ENCODE results near the gene USP17L17. TPM values are rescaled to one million over a fixed set of nuclear protein-coding genes. Genes with fewer than 3 reads are reported as not detected.
A peak's percentile ranks its signal among the peaks of the same experiment; 100 is the strongest.
"Not testable (repeated sequence)": the region's sequence is repeated elsewhere in the genome, so short reads cannot be mapped to it uniquely, and the experiment has no call there.

USP17L17 gene
- not detected for total RNA-seq

GRCh38 chr4:9243579-9243978 lies at the start of gene USP17L17:
Gene USP17L17, plus strand, starts transcription at chr4:9243879. Its CDS starts 0 bp downstream, at chr4:9243879.
- H3K9me3 ChIP-seq; H3K27me3 ChIP-seq; H3K4me1 ChIP-seq; DNase-seq; in situ Hi-C loops (cut with MboI; ENCODE audit: low pct_ligation_motif_present in 1 of 4, low pct_unique_long_range_greater_than_20kb in 1 of 4, low sequenced_read_pairs in 3 of 4); intact Hi-C loops (cut with DNase I; ENCODE audit: low total_unique reads); H3K27ac ChIP-seq; H3K36me3 ChIP-seq; H3K4me3 ChIP-seq: not testable (repeated sequence)
- WGBS, 2 donors (ENCODE audit: low coverage in 1 of 2), result 97 to 98% methylated on average over 5 to 10 of the region's 14 CpGs

GRCh38 chr4:9210357-9210756 lies 33.3 kb upstream of the USP17L17 start, which contains the start of gene USP17L10:
Gene USP17L10, plus strand, starts transcription at chr4:9210657. Its CDS starts 0 bp downstream, at chr4:9210657.
- H3K9me3 ChIP-seq; H3K27ac ChIP-seq; DNase-seq; H3K4me3 ChIP-seq; H3K27me3 ChIP-seq; H3K4me1 ChIP-seq; H3K36me3 ChIP-seq; in situ Hi-C loops (cut with MboI; ENCODE audit: low pct_ligation_motif_present in 1 of 4, low pct_unique_long_range_greater_than_20kb in 1 of 4, low sequenced_read_pairs in 3 of 4); intact Hi-C loops (cut with DNase I; ENCODE audit: low total_unique reads): not testable (repeated sequence)
- WGBS, 2 donors (ENCODE audit: low coverage in 1 of 2), result 92% methylated on average over 4 of the region's 13 CpGs; no CpG with 5 or more reads in 1 of the 2 donors

GRCh38 chr4:9214701-9215100 lies 29.0 kb upstream of the USP17L17 start:
- H3K4me3 ChIP-seq; H3K36me3 ChIP-seq; DNase-seq; H3K27me3 ChIP-seq; H3K9me3 ChIP-seq; H3K27ac ChIP-seq; intact Hi-C loops (cut with DNase I; ENCODE audit: low total_unique reads); H3K4me1 ChIP-seq; in situ Hi-C loops (cut with MboI; ENCODE audit: low pct_ligation_motif_present in 1 of 4, low pct_unique_long_range_greater_than_20kb in 1 of 4, low sequenced_read_pairs in 3 of 4): not testable (repeated sequence)
- WGBS, 2 donors (ENCODE audit: low coverage in 1 of 2), result 77 to 81% methylated on average over 6 to 11 of the region's 14 CpGs

- H3K27me3 ChIP-seq; DNase-seq; H3K36me3 ChIP-seq; H3K27ac ChIP-seq; H3K4me3 ChIP-seq; intact Hi-C loops (cut with DNase I; ENCODE audit: low total_unique reads); in situ Hi-C loops (cut with MboI; ENCODE audit: low pct_ligation_motif_present in 1 of 4, low pct_unique_long_range_greater_than_20kb in 1 of 4, low sequenced_read_pairs in 3 of 4); H3K4me1 ChIP-seq; H3K9me3 ChIP-seq: not testable (repeated sequence)
- WGBS, 2 donors (ENCODE audit: low coverage in 1 of 2), result no CpG with 5 or more reads among the region's 14 CpGs
Measured at GRCh38 chr4:9215105-9215504, 28.6 kb upstream of the USP17L17 start, which contains the start of gene USP17L11. Gene USP17L11, plus strand, starts transcription at chr4:9215405. Its CDS starts 0 bp downstream, at chr4:9215405.

GRCh38 chr4:9219852-9220251 lies 23.8 kb upstream of the USP17L17 start, which contains the start of gene USP17L12:
Gene USP17L12, plus strand, starts transcription at chr4:9220152. Its CDS starts 0 bp downstream, at chr4:9220152.
- DNase-seq; intact Hi-C loops (cut with DNase I; ENCODE audit: low total_unique reads); H3K36me3 ChIP-seq; H3K4me3 ChIP-seq; H3K9me3 ChIP-seq; H3K27me3 ChIP-seq; H3K27ac ChIP-seq; in situ Hi-C loops (cut with MboI; ENCODE audit: low pct_ligation_motif_present in 1 of 4, low pct_unique_long_range_greater_than_20kb in 1 of 4, low sequenced_read_pairs in 3 of 4); H3K4me1 ChIP-seq: not testable (repeated sequence)
- WGBS, 2 donors (ENCODE audit: low coverage in 1 of 2), result no CpG with 5 or more reads among the region's 13 CpGs

DNA sequence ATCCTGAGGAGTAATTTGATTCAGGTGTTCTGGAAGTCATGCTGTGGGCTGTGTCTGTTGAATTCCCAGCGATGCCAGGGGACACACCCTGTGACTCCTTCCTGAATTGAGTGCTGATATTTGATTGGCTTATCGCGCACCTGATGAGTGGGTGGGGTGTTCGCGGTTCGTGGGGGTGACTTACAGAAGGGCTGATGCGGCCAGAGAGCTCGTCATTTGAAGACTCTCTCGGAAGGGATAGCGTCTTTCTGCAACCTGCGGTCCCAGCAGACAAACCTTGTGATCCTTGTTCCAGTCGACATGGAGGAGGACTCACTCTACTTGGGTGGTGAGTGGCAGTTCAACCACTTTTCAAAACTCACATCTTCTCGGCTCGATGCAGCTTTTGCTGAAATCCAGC lies 19.1 kb upstream of the USP17L17 start, which contains the start of gene USP17L13:
Gene USP17L13, plus strand, starts transcription at position 301 of the 400 bp plus-strand sequence. Its CDS starts 0 bp downstream, at position 301.
- H3K27ac ChIP-seq; DNase-seq; H3K36me3 ChIP-seq; H3K9me3 ChIP-seq; H3K27me3 ChIP-seq; in situ Hi-C loops (cut with MboI; ENCODE audit: low pct_ligation_motif_present in 1 of 4, low pct_unique_long_range_greater_than_20kb in 1 of 4, low sequenced_read_pairs in 3 of 4); H3K4me1 ChIP-seq; H3K4me3 ChIP-seq; intact Hi-C loops (cut with DNase I; ENCODE audit: low total_unique reads): not testable (repeated sequence)
- no CpG with 5 or more reads among the region's 14 CpGs for WGBS, 2 donors (ENCODE audit: low coverage in 1 of 2)

DNA sequence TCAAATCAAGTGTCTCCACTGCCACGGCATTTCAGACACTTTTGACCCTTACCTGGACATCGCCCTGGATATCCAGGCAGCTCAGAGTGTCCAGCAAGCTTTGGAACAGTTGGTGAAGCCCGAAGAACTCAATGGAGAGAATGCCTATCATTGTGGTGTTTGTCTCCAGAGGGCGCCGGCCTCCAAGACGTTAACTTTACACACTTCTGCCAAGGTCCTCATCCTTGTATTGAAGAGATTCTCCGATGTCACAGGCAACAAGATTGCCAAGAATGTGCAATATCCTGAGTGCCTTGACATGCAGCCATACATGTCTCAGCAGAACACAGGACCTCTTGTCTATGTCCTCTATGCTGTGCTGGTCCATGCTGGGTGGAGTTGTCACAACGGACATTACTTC lies 13.4 kb upstream of the USP17L17 start:
- H3K27ac ChIP-seq; in situ Hi-C loops (cut with MboI; ENCODE audit: low pct_ligation_motif_present in 1 of 4, low pct_unique_long_range_greater_than_20kb in 1 of 4, low sequenced_read_pairs in 3 of 4); intact Hi-C loops (cut with DNase I; ENCODE audit: low total_unique reads); H3K4me1 ChIP-seq; H3K9me3 ChIP-seq; H3K36me3 ChIP-seq; H3K27me3 ChIP-seq; H3K4me3 ChIP-seq: not testable (repeated sequence)
- WGBS, 2 donors (ENCODE audit: low coverage in 1 of 2), result 94% methylated on average over 5 of the region's 8 CpGs; no CpG with 5 or more reads in 1 of the 2 donors
- peak; percentile 7 for DNase-seq

- H3K9me3 ChIP-seq; H3K4me3 ChIP-seq; intact Hi-C loops (cut with DNase I; ENCODE audit: low total_unique reads); H3K36me3 ChIP-seq; in situ Hi-C loops (cut with MboI; ENCODE audit: low pct_ligation_motif_present in 1 of 4, low pct_unique_long_range_greater_than_20kb in 1 of 4, low sequenced_read_pairs in 3 of 4); H3K27ac ChIP-seq; H3K27me3 ChIP-seq; H3K4me1 ChIP-seq; DNase-seq: not testable (repeated sequence)
- WGBS, 2 donors (ENCODE audit: low coverage in 1 of 2), result no CpG with 5 or more reads among the region's 15 CpGs
Measured at GRCh38 chr4:9234085-9234484, 9.6 kb upstream of the USP17L17 start, which contains the start of gene USP17L15. Gene USP17L15, plus strand, starts transcription at chr4:9234385. Its CDS starts 0 bp downstream, at chr4:9234385.

DNA sequence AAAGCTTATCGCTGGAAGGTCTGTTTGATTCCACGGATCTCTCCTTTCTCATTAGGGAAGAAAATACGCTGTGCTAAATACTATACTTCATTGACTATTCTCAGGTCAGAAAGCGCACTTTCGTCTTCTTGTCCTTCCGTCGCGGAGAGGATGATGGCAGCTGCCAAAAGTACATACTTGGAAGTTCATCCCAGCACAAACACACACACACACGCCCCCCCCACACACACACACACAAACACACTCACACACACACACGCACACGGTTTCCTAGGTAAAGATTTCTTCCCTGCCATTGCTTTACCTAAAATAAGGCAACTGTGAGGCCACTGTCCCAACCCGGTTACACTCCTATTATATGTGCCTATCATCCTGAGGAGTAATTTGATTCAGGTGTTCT lies 5.2 kb upstream of the USP17L17 start:
- H3K36me3 ChIP-seq; intact Hi-C loops (cut with DNase I; ENCODE audit: low total_unique reads); in situ Hi-C loops (cut with MboI; ENCODE audit: low pct_ligation_motif_present in 1 of 4, low pct_unique_long_range_greater_than_20kb in 1 of 4, low sequenced_read_pairs in 3 of 4); H3K9me3 ChIP-seq; H3K4me1 ChIP-seq; H3K4me3 ChIP-seq; H3K27me3 ChIP-seq; H3K27ac ChIP-seq; DNase-seq: not testable (repeated sequence)
- 100% methylated on average over 2 of the region's 12 CpGs; no CpG with 5 or more reads in 1 of the 2 donors for WGBS, 2 donors (ENCODE audit: low coverage in 1 of 2)

GRCh38 chr4:9247953-9248680 lies 4.4 kb downstream of the USP17L17 start, which contains the start of gene USP17L18:
Gene USP17L18, plus strand, starts transcription at chr4:9248630. Its CDS starts 0 bp downstream, at chr4:9248630.
- H3K9me3 ChIP-seq; intact Hi-C loops (cut with DNase I; ENCODE audit: low total_unique reads); in situ Hi-C loops (cut with MboI; ENCODE audit: low pct_ligation_motif_present in 1 of 4, low pct_unique_long_range_greater_than_20kb in 1 of 4, low sequenced_read_pairs in 3 of 4); H3K36me3 ChIP-seq; H3K4me1 ChIP-seq; H3K4me3 ChIP-seq; H3K27ac ChIP-seq; H3K27me3 ChIP-seq: not testable (repeated sequence)
- DNase-seq, result peak; percentile 7
- WGBS, 2 donors (ENCODE audit: low coverage in 1 of 2), result 86 to 92% methylated on average over 10 to 19 of the region's 26 CpGs

GRCh38 chr4:9253078-9253477 lies 9.4 kb downstream of the USP17L17 start, which contains the start of gene USP17L19:
Gene USP17L19, plus strand, starts transcription at chr4:9253378. Its CDS starts 0 bp downstream, at chr4:9253378.
- DNase-seq; H3K27ac ChIP-seq; H3K27me3 ChIP-seq; H3K9me3 ChIP-seq; intact Hi-C loops (cut with DNase I; ENCODE audit: low total_unique reads); H3K36me3 ChIP-seq; H3K4me3 ChIP-seq; H3K4me1 ChIP-seq; in situ Hi-C loops (cut with MboI; ENCODE audit: low pct_ligation_motif_present in 1 of 4, low pct_unique_long_range_greater_than_20kb in 1 of 4, low sequenced_read_pairs in 3 of 4): not testable (repeated sequence)
- no CpG with 5 or more reads among the region's 13 CpGs for WGBS, 2 donors (ENCODE audit: low coverage in 1 of 2)

Data from transverse colon (tissue), 4 donors.